Left colon (tissue), 2 donors: Measurements from ENCODE around the gene ANGPTL8. TPM values are rescaled to one million over a fixed set of nuclear protein-coding genes. Genes with fewer than 3 reads are reported as not detected.

ENCODE experiments used
- ATAC-seq: fragments of 200-7000 bp; cut with Tn5 transposase; one replicate; pipeline ENCODE4 v1.9.1; 2020; ENCODE audit warnings: mild to moderate bottlenecking, moderate library complexity
- DNase-seq, 2 donors: peaks; one replicate each; pipeline ENCODE4 v3.0.0-alpha.2; 2020
- intact Hi-C, 2 donors: fragments of 100-400 bp; cut with DNase I in 1 of 2; cut with micrococcal nuclease in 1 of 2; formaldehyde crosslinking; loops; one replicate each; pipeline versions ENCODE4 v1.11.2 to v1.14.0; 2022; cut with DNase I, micrococcal nuclease
- total RNA-seq, 2 donors: library from RNA; stranded (reverse); fragmentation: NEBNext Ultra II Directional; extraction: Animal tissue kit (Norgen Biotek cat#: 25700); gene quantifications; one replicate each; pipeline ENCODE4 v1.2.1, GENCODE V29; 2021
- donor health status: DM: no; HTN: no; CAD: no.
- donor health status: DM: yes; HTN: yes; CAD: no.

ANGPTL8 gene
- total RNA-seq, 2 donors from 2014 or later: not detected

DNA sequence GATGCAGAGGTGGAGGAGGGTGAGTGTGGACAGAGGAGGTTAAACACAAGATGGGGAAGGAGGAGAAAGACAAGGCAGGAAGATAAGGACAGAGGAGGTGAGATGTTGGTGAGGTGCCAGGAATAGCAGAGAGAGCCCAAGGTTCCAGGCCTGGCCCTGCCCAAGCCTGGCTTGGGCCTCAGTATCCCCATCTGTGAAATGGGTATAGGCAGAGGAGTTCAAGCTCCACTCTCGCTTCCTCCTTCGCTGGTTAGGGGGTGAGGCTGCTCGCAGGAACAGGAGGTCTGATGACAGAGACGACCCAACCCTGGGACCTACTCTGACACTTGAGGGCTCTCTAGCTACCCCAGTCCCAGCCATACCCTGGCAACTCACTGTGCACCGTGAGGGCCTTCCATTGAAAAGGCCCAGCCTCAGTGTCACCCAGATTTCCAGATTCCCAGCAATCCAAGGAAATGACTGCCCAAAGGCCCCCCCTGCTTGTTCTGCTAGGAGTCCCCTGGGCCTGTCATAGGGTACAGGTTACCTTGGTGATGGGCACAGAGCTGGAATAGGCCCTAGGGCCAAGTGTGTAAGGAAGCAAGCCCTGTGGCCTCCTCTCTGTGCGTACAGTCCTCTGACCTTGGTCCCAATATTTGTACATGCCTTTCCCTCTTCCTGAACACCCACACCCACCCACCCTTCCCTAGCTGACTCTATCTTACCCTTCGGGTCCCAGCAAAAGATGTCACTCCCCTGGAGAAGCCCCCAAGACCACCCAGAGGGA is 8.6 kb upstream of the ANGPTL8 start:
- intact Hi-C loops: no loop called here
- no peak for DNase-seq
- no peak for ATAC-seq

DNA sequence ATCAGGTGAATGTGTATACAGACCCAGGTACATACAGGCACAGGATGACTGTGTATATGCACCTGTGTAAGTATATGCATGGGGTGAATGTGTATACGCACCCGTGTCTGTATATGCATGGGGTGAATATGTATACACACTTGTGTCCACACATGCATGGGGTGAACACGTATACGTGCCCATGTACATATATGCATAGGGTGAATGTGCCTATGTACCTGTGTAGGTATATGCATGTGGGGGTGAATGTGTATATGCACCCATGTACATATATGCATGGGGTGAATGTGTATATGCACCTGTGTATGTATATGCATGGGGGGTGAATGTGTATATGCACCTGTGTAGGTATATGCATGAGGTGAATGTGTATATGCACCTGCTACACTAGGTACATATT is 6.9 kb upstream of the ANGPTL8 start:
- DNase-seq (no peak), ATAC-seq (no peak)
- intact Hi-C loops: no loop called here

DNA sequence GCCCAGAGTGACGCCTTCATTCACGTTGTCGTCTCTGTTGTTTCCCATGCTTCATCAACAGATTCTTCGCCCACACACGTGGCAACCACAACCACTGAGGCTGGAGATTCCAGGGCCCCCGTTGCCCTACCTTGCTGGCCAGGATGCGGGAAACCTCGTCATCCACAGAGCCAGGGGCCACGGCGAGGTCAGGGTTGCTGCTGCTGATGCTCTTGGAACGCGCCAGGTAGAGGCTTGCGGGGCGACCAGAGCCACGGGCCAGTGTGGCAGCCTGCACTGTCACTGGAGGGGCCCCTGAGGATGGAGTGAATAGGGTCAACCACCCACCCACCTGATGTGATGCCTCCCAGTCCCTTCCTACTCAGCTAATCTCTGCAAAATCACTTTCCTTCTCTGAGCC is 6.3 kb upstream of the ANGPTL8 start:
- DNase-seq (no peak), ATAC-seq (no peak)
- intact Hi-C loops: no loop called here

DNA sequence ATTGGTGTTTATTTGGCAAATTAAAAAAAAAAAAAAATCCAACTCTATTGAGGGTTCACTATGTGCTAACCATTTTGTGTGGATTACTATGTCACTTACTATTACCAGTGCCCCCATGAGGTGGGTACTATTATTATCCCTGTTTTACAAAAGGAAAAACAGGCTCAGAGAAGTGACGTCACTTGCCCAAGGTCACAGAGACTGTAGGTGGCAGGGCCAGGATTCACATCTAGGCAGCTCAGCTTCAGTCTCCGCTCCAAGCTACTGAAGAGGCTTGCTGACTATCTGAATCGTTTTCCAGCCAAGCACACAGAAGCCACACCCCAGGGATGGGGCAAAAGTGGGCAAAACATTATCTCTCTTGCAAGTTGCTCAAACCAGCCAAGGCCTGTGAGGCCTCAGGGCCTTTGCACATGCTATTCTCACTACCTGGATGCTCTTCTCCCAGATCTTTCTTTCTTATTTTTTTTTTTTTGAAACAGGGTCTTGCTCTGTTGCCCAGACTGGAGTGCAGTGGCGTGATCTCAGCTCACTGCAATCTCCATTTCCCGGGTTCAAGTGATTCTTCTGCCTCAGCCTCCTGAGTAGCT is 4.8 kb upstream of the ANGPTL8 start:
- DNase-seq (no peak), ATAC-seq (no peak)
- intact Hi-C loops: no loop called here

DNA sequence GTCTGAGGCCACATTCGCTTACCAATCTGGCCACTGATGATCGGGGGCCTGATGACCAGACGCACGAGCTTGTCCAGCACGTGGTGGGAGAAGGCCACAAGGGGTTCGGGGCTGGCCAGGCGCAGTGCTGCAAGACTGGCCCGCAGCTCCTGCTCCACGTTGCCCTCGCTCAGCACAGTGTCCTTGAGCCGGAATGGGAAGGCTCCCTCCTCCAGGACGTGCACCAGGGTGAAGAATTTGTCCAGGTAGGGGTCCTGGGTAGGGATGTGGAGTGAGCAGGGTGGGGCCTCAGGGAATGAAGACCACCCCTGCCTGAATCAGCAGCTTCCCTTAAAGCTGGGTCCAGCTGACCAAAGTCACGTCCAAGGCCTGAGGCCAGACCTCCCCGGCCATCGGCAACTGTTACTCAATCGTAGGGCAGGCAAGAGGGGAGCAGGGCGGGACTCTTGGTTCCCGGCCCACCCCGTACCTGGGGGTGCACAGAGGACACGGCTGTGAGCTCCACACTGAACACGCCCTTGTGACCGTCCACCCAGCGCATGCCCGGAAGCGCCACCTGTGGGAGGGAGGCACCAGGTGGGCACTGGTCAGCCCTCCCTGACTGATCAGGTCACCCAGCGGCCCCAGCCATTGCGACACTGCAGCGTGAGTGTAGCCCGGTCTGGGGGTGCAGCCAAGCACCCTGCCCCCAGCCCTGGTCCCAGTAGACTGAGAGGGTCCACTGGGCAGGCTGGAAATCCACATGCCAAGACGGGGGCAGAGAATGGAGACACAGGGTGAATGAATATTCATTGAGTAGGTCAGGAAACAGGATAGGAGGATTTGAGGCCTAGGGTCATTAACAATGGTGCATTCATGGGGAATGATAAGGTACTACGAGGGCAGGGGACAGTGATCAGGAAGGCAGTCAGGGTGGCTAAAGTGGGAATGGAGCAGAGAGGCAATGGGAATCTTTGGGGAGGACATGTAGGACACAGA is 2.8 kb upstream of the ANGPTL8 start:
- ATAC-seq (no peak), DNase-seq (no peak)
- intact Hi-C loops: no loop called here

DNA sequence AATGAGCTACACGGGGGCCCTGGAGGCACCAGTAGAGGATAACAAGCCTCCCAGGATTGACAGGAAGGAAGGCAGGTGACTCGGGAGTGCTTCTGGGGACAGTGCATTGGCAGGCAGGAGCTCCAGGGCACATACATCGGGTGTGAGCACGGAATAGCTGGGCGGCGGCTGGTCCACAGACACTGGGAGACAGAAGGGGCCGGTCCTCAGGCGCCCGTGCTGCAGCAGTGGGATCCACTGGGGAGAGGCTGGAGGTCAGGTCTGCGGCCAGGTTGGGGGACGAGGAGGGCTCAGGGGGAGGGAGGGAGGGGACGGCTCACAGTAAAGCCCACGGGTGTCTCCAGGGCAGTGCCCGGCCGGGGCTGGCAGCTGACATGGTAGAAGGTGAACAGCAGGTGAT is 2.1 kb upstream of the ANGPTL8 start:
- DNase-seq (no peak), ATAC-seq (no peak)
- intact Hi-C loops: no loop called here

DNA sequence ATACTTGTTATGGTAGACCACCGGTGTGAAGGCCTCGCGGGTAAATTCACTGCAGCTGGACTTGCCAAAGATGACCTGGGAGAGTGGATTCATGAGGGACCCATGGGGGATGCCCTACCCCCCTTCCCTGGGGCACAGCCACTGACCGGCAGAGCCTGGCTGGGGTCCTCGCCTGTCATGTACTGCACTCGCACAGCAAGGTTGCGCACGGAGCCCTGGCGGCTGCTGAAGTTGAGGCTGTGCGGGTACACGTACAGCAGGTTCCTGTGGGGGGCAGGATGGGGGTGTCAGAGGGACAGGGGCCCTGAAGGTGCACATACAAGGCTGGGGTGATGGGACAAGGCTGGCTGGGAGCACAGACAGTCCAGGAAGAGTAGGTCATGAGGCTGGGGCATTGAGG is 1.4 kb upstream of the ANGPTL8 start:
- ATAC-seq (no peak), DNase-seq (no peak)
- intact Hi-C loops: no loop called here

DNA sequence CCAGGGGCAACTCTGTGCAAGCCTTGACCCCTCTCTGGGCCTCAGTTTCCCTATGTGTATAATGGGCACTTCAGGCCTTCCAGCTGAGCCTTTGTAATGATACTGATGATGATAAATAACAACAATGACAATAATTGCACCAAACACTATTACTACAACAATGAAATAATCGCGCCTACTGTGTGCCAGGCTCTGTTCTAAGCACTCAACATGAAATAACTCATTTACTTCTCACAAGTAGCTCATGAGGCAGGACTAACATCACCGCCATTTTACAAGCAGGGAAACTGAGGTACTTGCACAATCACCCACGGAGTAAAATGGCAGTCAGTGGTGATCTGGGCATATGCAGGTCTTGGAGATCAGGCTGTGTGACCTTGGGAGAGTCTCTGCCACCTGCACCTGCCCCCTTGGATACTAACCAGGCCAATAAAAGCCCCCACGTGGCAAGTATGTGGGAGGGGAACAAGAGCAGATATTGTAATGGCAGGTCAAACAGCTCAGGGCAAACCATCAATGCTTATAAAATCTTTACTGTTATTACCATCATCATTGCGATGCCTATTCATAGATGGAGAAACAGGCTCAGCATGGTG is 540 bp upstream of the ANGPTL8 start:
- intact Hi-C loops: no loop called here
- ATAC-seq (no peak), DNase-seq (no peak)

DNA sequence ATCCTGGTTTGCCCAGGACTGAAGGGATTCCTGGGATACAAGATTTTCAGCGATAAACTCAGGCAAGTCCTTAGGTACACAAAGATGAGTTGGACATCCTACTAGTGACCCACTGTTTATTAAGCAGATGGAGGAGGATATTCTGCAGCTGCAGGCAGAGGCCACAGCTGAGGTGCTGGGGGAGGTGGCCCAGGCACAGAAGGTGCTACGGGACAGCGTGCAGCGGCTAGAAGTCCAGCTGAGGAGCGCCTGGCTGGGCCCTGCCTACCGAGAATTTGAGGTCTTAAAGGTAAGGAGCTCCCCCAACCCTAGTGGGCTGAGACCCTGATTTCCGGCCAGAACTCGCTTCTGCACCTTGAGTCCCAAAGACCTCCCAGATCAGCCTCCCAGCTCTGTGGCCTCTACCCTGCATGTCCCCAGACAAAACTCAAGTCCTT is 607 bp downstream of the ANGPTL8 start:
- intact Hi-C loops: no loop called here
- ATAC-seq (no peak), DNase-seq (no peak)

DNA sequence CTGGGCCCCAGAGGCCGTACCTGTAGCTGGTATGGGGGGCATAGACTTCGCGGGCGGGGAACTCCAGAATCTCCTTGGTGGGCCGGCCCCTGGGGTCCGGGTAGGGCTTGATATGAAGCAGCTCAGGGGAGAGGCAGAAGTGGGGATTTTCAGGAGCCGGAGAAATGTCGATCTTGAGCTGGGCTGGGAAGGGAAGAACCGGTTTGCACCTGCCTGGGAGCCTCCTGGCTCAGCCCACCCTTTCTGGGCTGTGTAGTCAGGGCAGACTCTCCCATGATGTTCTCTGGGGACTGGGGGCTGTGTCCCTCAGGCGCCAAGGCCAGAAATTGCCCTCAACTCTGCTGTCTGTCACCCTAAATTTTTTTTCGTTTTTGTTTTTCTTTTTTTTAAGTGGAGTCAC is 2.6 kb downstream of the ANGPTL8 start:
- DNase-seq (no peak), ATAC-seq (no peak)
- intact Hi-C loops: no loop called here

DNA sequence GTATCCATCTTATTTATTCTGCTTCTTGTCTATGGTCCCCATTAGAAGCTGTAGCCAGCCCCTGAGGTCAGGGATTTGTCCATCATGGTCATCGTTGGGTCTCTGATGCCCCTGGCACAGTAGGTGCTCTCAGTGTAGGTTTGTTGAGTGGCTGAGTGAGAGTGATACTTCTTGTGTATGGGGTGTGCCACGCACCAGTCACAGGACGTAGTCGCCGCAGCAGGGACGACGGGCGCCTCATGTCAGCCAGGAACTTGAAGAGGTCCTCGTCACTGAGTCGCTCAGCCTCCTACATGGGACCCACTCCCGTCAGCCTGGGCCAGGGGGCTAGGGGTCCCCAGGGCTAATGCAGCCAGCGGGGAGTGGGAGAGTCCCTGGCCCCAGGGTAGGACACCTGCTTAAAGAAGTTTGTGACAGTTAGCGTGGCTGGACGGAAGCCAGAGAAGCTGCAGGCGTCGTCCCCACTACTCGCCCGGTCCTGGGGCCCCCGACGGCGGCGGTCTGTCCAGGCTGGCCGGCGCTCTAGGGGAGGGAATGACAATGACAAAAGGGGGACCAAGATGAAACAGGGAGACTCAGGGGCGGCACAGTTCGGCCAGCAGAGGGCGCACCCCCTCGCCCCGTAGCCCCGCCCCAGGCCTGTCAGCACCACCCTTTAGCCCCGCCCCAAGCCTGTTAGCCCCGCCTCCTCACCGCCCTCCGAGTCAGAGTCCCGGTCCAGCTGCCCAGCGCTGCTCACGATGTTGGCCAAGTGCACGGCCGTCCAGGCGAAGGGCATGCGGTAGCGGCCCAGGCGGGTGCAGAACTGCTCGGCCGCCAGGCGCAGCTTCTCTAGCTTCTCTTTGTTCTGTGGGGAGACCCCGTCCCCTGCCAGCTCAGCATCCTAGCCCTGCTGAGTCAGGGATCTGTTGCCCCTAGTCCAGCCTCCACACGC is 3.7 kb downstream of the ANGPTL8 start:
- intact Hi-C loops: no loop called here
- peak; percentile 96 for ATAC-seq
- DNase-seq: peak; percentile 87 to 93

DNA sequence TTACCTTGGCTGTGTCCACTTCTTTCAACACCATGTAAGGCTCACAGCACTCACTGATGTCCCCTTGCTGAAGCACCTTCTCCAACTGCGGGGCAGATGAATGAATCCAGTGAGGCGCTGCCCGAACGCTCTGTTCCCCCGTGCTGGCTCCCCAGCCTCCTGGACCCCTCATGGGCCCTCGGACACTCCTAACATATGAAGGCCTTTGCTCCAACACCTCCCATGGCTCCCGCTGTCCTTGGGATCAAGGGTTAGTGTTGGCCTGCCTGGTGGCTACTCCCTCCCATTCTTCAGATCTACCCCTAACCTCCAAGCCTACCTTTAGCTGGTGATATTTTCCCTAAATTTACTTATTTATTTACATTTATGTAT is 4.4 kb downstream of the ANGPTL8 start:
- intact Hi-C loops: no loop called here
- ATAC-seq (peak; percentile 6), DNase-seq (no peak)

DNA sequence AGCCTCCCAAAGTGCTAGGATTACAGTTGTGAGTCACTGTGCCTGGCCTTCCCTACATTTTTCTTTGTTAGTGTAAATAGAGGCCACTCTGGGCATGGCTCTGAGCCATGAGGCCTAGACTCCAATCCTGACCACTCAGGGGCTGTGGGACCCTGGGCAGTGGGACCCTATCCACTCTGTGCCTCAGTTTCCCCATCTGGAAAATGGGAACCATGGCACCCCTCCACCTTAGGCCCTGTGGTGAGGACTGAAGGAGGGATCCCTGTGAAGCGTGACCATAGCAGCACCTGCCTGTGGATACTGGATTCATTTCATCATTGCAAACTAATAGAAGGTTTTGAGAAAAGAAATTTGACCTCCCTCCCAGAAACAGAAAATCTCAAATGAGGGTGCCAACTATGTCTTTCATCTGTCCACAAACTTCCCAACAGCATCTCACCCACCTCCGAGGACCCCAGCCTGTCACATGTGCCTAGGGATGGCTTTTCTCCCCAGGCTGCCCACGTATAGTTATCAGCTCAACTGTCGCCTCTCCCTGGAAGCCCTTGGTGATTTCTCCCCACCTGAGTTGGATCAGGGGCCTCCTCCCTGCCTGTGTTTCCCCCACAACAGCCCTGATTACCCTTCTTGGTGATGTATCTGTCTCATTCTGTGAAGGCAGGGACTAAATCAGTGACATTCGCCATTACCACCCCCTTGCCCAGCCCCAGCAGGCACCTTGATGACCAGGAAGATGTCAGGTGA is 5.6 kb downstream of the ANGPTL8 start:
- intact Hi-C loops: no loop called here
- DNase-seq (no peak), ATAC-seq (no peak)

DNA sequence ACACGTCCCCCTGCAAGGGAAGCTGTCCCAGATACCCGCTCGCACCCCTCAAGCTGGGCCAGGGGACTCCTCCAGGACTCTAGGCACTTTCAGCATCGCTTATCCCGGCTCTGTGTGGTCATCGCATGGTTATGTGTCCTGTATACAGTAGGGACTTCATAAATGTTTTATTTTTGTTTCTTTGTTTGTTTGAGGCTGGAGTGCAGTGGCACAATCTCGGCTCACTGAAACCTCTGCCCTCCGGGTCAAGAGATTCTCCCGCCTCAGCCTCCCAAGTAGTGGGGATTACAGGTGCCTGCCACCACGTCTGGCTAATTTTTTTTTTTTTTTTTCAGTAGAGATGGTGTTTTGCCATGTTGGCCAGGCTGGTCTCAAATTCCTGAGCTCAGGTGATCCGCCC is 7.5 kb downstream of the ANGPTL8 start:
- ATAC-seq (no peak), DNase-seq (no peak)
- intact Hi-C loops: no loop called here

DNA sequence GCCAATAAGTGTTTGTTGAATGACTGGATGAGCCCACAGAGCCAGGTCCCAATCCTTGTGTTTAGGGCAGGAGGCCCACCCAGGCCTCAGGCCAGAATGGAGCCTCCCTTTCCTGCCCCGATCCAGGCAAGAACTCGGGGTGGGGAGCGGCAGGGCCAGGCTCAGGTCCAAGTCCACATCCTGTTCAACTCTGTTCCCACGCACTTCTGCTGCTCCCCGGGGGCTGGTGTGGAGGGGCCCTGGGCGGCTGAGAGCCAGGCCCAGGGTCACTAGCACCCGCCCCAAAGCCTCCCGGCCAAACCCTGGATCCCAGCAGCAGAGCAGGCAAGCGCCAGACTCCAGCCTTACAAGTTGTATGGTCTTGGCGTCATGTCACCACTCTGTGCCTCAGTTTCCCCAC is 8.0 kb downstream of the ANGPTL8 start:
- no peak for DNase-seq
- no peak for ATAC-seq
- intact Hi-C loops: no loop called here

DNA sequence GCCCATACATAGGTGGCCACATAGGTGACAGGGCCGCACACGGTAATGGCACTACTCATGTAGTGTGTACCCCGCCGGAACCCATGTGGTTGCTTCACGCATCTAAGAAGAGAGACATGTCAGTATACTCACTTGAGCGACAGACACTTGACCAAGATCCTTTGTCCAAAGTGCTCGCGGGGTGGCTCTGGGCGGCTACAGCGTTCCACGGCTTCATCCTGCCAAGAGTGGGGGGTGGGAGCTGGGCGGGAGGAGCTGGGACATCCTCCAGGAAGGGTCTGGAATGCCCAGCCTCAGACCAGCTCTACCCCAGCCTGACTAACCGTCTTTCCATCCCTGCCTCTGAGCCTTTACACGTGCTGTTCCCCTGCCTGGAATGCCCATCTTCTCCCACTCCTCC is 8.5 kb downstream of the ANGPTL8 start:
- ATAC-seq (no peak), DNase-seq (no peak)
- intact Hi-C loops: no loop called here

DNA sequence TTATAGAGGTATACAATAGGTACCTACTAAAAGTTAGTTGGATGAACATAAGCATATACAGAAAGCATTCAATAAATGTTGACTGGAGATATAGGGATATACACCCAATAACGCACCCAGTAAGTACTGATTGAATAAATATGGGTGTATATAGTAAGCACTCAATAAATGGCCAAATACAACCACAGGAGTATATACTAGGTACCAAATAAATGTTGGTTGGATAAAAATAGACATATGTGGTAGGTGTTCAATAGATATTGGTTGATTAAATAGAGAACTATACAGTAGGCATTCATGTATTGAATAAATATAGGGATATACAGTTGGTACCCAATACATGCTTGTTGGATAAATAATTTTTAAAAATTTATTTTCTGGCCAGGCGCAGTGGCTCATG is 9.4 kb downstream of the ANGPTL8 start:
- intact Hi-C loops: no loop called here
- no peak for ATAC-seq
- no peak for DNase-seq

DNA sequence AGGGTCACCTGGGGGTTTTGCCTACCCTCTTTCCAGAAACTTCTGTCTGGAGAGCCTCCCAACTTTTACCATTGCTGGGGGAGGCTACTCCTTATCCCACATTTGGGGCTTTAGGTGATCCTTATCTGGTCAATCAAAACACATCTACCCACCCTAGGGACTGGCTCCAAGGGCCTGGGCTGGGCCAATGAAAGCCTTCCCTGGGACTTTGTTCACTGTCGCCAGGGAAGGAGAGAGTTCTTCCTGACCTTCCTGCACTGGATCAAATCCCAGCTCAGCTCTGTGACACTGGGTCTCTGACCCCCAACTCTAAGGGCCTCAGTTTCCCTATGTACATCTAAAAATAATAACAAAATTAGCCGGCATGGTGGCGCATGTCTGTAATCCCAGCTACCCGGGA is 11.8 kb downstream of the ANGPTL8 start:
- intact Hi-C loops: no loop called here
- no peak for DNase-seq
- ATAC-seq: no peak
